Hepatocyte (in vitro differentiated cells): ENCODE data around the gene CERS3.

Experiments used
- EZH2 ChIP-seq: fragments of 200-600 bp; sonication (generic); IDR thresholded peaks from 2 replicates; pipeline ENCODE4 v1.6.1; 2016; ENCODE audit warnings: antibody characterized with exemption, mild to moderate bottlenecking, borderline replicate concordance
- TF ChIP-seq, protein P1 (sequence below): fragments of 200-600 bp; sonication (generic); IDR thresholded peaks from 2 replicates; pipeline ENCODE4 v1.5.1; 2016; ENCODE audit warnings: antibody characterized with exemption, mild to moderate bottlenecking; ENCODE audit not compliant: poor library complexity

DNA sequence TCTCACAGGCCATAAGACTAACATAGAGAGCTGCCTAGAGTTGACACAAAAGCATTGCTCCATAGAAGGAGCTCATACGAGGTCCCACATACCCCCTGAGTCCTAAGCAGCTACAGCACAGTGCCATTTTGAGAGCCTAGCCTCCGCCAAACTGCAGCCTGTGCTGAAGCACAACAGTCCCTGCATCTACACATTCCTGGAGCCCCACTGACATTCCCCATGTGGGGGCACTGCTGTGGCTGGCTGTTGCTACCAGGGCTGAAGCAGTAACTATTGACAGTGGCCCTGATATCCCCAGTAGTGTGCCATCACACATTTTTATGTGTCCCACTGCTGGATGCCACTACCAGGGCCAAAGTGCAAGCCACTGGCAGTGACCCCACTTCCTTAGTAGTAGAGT is 80.3 kb downstream of the CERS3 start:
- TF ChIP-seq, protein P1, sequence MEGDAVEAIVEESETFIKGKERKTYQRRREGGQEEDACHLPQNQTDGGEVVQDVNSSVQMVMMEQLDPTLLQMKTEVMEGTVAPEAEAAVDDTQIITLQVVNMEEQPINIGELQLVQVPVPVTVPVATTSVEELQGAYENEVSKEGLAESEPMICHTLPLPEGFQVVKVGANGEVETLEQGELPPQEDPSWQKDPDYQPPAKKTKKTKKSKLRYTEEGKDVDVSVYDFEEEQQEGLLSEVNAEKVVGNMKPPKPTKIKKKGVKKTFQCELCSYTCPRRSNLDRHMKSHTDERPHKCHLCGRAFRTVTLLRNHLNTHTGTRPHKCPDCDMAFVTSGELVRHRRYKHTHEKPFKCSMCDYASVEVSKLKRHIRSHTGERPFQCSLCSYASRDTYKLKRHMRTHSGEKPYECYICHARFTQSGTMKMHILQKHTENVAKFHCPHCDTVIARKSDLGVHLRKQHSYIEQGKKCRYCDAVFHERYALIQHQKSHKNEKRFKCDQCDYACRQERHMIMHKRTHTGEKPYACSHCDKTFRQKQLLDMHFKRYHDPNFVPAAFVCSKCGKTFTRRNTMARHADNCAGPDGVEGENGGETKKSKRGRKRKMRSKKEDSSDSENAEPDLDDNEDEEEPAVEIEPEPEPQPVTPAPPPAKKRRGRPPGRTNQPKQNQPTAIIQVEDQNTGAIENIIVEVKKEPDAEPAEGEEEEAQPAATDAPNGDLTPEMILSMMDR, result no peak
- no peak for TF ChIP-seq EZH2
